Measurements from ENCODE around the gene ENTPD3.

The ENTPD3 gene

GRCh38 chr3:40477666-40478065, 90.7 kb downstream of the ENTPD3 start:
- no peak for TF ChIP-seq ZFX (IDR thresholded peaks at IDR 0.05)
- TF ChIP-seq CTCF (conservative IDR thresholded peaks at IDR 0.05) = no peak
- H3K27ac ChIP-seq = no peak overlapping the region
